Dermis microvascular lymphatic vessel endothelial cell (primary cell): ENCODE results near the gene RCAN3. TPM values are rescaled to one million over a fixed set of nuclear protein-coding genes. Genes with fewer than 3 reads are reported as not detected.
"Not testable (repeated sequence)": the region's sequence is repeated elsewhere in the genome, so short reads cannot be mapped to it uniquely, and the experiment has no call there.

ENCODE experiments used
- DNase-seq, 2 donors: peaks; one replicate each; pipeline versions ENCODE4 v3.0.0 to v3.0.0-alpha.2; 2010; ENCODE audit warnings: low read depth in 2 of 2
- total RNA-seq: library from RNA; depleted of rRNA; stranded (reverse); fragments of >200 nt; gene quantifications from 2 replicates; pipeline ENCODE4 v1.2.1, GENCODE V29; 2014

RCAN3 gene
- total RNA-seq, 1 donor from 2014 or later, result 2.4 TPM

GRCh38 chr1:24484199-24484598 is 18.4 kb upstream of the RCAN3 start:
- DNase-seq, result no peak

GRCh38 chr1:24486331-24487065 is 16.1 kb upstream of the RCAN3 start:
- DNase-seq, result no peak

GRCh38 chr1:24487455-24487854 is 15.2 kb upstream of the RCAN3 start:
- no peak for DNase-seq

GRCh38 chr1:24488159-24488558 is 14.5 kb upstream of the RCAN3 start:
- DNase-seq, result not testable (repeated sequence)

GRCh38 chr1:24489674-24490073 is 13.0 kb upstream of the RCAN3 start:
- no peak for DNase-seq

- no peak for DNase-seq
Measured at GRCh38 chr1:24490101-24490781, 12.4 kb upstream of the RCAN3 start.

GRCh38 chr1:24491577-24492360 is 10.9 kb upstream of the RCAN3 start:
- no peak for DNase-seq

- not testable (repeated sequence) for DNase-seq
Measured at GRCh38 chr1:24492935-24493334, 9.7 kb upstream of the RCAN3 start.

- no peak for DNase-seq
Measured at GRCh38 chr1:24493785-24494184, 8.9 kb upstream of the RCAN3 start.

GRCh38 chr1:24498589-24498988 is 4.0 kb upstream of the RCAN3 start:
- DNase-seq, result no peak

GRCh38 chr1:24500448-24501048 is 2.1 kb upstream of the RCAN3 start:
- DNase-seq, result no peak

GRCh38 chr1:24501371-24502064 is 1.1 kb upstream of the RCAN3 start:
- DNase-seq, result no peak

GRCh38 chr1:24502065-24502708 is 449 bp upstream of the RCAN3 start:
- DNase-seq, result peak; percentile 41 to 62

GRCh38 chr1:24503059-24503751 is 569 bp downstream of the RCAN3 start:
- DNase-seq, result no peak

- DNase-seq, result no peak
Measured at GRCh38 chr1:24503870-24504523, 1.4 kb downstream of the RCAN3 start.

GRCh38 chr1:24504560-24504959 is 1.9 kb downstream of the RCAN3 start:
- DNase-seq, result no peak

- no peak for DNase-seq
Measured at GRCh38 chr1:24505816-24506215, 3.2 kb downstream of the RCAN3 start.

GRCh38 chr1:24506691-24507381 is 4.2 kb downstream of the RCAN3 start:
- no peak for DNase-seq

GRCh38 chr1:24507405-24507804 is 4.8 kb downstream of the RCAN3 start:
- DNase-seq, result no peak
